Activated T-cell treated with anti-CD3 and anti-CD28 coated beads for 48 hours (primary cell): ENCODE measurements around the gene KCNK10.
"Not testable (repeated sequence)": the region's sequence is repeated elsewhere in the genome, so short reads cannot be mapped to it uniquely, and the experiment has no call there.

Experiments
- DNase-seq: peaks from one replicate; pipeline ENCODE4 v3.0.0-alpha.2; 2020; ENCODE audit warnings: low read depth

The KCNK10 gene

DNA sequence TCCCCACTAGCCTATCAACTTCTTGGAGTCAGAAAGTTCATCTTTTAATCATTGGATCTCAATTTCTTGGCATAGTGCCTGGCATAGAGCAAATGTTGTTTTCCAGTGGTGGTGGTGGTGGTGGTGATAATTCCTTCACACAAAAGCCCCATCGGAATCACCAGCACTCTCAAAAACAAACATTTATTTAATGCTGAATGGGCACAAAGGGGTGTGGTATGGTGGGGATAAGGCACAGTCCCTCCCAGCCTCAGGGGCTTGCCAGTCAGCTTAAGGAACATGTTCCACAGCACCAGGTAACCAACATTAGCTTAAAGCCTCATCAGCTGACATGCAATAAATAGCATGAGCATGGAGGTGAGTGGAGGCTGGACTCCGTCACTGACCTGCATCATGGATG, 56.6 kb downstream of the KCNK10 start:
- no peak for DNase-seq

DNA sequence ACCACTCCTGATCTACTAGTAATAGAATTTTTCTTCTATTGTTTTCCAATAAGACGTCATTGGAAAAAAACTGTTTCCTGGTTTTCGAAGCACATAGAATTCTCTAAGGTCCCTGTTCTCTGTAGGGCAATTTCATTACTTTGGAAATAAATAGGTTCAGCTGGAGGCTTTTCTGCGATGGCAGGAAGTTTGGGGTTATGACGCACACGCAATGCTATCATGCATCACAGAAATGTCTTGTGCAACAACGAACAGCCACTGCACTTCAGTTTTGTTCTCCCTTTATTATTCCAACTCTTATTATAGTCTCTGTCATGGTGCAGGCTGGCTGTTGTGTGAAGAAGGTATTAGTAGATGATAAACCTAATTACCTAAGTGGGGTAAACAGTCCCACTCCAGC, 59.0 kb downstream of the KCNK10 start:
- DNase-seq, result no peak

GRCh38 chr14:88261302-88261701, 61.8 kb downstream of the KCNK10 start:
- not testable (repeated sequence) for DNase-seq

DNA sequence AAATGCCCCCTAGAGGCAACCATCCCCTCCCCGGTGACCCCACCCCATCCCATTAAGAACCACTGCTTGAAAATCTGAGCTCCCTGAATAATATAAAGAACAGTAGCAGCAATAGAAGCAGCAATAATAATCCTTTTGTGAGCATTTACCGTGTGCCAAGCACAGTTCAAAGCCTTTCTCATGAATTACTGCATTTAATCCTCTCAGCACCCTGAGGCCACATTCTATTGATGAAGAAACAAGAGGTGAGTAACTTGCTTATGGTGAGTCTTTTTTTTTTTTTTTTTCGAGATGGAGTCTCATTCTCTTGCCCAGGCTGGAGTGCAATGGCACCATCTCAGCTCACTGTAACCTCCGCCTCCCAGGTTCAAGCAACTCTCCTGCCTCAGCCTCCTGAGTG, 65.0 kb downstream of the KCNK10 start:
- DNase-seq, result no peak

- DNase-seq, result no peak
Observed at GRCh38 chr14:88256997-88257950, 65.8 kb downstream of the KCNK10 start.

GRCh38 chr14:88255798-88256197, 67.3 kb downstream of the KCNK10 start:
- no peak for DNase-seq

GRCh38 chr14:88255196-88255595, 67.9 kb downstream of the KCNK10 start:
- no peak for DNase-seq

- DNase-seq, result no peak
Observed at GRCh38 chr14:88252498-88252897, 70.6 kb downstream of the KCNK10 start.

DNA sequence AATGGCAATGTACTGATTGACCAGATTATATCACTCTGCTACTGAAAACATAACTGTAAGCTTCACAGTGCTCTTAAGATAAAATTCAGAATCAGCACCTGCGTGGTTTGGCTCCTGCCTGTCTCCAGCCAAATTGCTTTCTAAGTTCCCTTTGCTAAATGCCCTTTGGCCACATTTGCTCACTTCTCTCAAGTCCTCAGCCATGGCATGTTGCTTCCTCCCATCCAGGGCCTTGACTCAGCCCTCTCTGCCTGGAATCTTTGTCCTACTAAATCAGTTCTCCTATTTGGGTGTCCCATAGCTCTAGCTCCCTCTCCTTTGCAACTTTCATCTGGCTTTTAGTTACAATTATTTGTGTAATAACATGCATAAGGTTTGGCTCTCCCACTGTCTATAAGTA, 71.4 kb downstream of the KCNK10 start:
- DNase-seq, result no peak

DNA sequence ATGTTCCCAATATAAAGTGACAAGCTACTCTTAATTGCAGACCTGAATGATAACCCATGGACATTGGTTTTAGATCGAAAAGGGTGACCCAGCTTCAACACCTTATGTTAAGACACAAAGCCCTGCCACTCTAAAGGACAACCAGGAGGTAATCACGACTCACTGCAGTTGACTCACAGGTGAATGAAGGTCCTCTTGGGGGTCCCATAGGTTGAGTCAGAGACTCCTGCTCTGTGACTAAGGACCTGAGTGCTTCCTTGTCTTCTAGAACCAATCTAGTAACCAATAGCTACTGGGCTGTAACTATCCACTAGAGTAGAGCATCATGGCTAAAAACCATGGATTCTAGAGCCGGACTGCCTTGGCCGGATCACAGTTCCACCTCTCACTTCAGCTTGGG, 73.8 kb downstream of the KCNK10 start:
- no peak for DNase-seq

- DNase-seq, result no peak
Observed at GRCh38 chr14:88248606-88249005, 74.5 kb downstream of the KCNK10 start.

- no peak for DNase-seq
Observed at GRCh38 chr14:88247228-88247627, 75.8 kb downstream of the KCNK10 start.

- DNase-seq, result no peak
Observed at GRCh38 chr14:88245321-88245720, 77.7 kb downstream of the KCNK10 start.

GRCh38 chr14:88243946-88244345, 79.1 kb downstream of the KCNK10 start:
- DNase-seq, result no peak

DNA sequence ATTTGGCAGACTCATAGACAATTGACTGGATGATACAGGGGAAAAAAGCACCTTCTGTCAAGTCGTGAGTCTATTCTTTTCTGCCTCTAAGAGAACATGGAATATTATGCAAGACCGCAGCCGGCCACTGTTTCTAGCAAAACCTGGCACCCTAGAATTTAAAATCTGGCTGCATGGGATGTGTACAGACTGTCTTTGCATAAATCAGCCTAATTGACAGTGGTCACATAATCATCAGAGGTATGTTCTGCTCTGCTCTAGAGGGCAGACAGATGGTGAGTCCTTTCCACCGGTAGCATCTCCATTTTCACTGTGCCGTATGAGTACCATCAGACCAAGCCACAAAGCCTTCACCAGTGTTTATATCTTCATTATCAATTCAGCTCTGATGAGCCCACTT, 80.6 kb downstream of the KCNK10 start:
- DNase-seq, result no peak

- DNase-seq, result no peak
Observed at GRCh38 chr14:88241810-88242209, 81.3 kb downstream of the KCNK10 start.

DNA sequence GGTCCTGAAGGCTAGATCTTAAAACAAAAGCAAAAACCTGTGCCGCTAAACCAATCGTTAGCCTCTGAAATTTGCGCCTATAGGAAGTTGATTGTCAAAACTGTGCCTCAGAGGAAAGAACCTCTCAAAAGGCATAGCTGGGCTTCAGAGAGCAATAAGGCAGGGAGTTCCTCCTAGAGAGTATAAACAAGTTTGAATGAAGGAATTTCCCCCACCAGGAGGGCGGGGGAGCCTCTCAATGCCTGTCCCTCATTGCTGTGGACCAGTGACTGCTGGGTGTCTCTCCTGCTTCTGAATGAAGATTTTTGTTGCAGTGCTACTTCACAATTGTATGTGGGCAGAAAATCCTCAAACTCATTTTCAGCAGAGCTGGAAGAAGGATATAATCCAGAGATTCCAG, 88.6 kb downstream of the KCNK10 start:
- DNase-seq, result no peak

DNA sequence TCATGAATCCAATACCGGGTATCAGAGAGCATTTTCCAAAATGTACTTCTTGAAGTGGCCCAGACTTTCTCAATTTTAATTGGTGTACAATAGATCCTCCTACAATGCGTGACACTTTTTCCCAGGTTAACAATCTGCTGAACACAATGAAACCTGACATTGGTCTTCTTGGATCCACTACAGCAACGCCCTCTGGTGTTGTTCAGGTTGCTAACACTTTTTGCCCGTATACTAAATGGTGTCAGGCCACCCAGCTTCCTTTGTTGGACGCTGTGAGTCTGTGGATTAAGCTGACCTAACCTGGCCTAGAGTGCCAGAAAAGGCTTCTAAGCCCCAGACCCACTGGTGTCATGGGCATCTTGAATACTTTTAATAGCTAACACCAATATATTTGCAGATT, 89.2 kb downstream of the KCNK10 start:
- DNase-seq, result no peak

DNA sequence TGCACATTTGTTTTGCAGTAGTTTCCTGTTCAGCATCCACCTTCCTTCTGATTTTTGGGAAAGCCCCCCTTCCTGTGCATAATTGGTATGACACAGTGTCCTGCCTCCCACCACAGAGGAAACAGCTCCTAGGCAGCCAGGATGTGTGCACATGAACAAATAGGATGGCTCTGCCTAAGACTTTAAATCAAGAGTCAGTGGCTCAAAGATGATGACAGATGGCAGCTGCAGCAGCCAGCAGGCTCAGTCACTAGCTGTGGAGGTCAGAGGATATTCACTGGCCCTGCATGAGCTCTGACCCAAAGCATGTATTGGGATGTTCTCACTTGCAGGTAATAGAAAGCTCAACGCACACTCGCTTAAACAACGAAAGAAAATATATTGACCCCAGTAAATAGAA, 90.3 kb downstream of the KCNK10 start:
- DNase-seq, result no peak

DNA sequence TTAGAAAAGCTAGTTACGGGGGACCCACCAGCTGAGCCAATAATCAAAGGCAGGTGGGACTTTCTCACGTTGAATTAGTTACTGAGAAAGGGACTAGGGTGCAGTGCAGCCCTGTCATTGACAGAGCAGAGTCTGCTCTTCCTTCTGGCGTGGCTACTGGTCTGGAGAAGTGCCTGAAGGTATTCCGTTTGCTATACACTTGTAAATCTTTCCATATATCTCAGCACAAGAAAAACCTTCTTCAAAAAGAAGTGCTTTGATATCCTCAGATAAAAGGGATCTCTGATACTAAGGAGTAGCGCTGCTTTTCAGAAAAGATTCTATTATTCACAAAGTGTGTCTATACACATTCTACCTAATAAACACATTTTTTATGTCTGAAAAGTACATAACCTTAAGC, 91.5 kb downstream of the KCNK10 start:
- no peak for DNase-seq

GRCh38 chr14:88229428-88229827, 93.6 kb downstream of the KCNK10 start:
- DNase-seq, result no peak

GRCh38 chr14:88228522-88229236, 94.4 kb downstream of the KCNK10 start:
- no peak for DNase-seq

DNA sequence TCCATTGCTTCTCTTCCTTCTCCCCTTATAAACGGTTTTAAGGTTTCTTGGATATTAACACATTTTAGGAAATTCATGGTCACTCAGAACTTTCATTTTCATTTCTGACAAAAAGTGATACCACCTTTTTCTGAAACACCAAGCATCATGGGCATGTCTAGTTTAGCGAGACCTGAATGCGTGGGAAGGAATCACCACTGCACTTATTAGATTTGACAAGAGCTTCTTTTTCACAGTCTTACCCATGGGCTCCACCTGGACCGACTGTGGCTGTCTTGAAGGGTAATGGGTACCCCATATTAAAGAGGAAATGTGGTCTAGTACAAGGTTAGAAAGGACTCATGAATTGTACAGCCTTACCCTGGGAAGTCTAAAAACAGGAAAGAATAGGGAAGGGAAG, 95.4 kb downstream of the KCNK10 start:
- DNase-seq, result no peak
